K562 (cell line): ENCODE data around the gene AIRE. TPM values are rescaled to one million over a fixed set of nuclear protein-coding genes. Genes with fewer than 3 reads are reported as not detected.

Experiments used
- ATAC-seq: fragments of 200-7000 bp; cut with Tn5 transposase; 3 replicates; pipeline ENCODE4 v1.9.1; 2020; ENCODE audit warnings: moderate library complexity
- BruUV-seq: library from RNA; stranded (reverse); fragments of 400-500 nt; replicated peaks from 2 replicates; lab custom pipeline; 2021; lab: Mats Ljungman, UMichigan
- CTCF ChIA-PET: fragments of 300-600 bp; formaldehyde crosslinking; extraction: SDS; loops from one replicate; lab custom pipeline; 2021; ENCODE audit warnings: low intra/inter-chr PET ratio; lab: Yijun Ruan, JAX
- POLR2A ChIA-PET: fragments of 300-600, 350-650 bp; sonication (Branson Sonifier 250); formaldehyde crosslinking; extraction: SDS; loops from one replicate; lab custom pipeline; 2021; ENCODE audit warnings: antibody characterized with exemption, inconsistent platforms; lab: Yijun Ruan, JAX
- DNase-seq, 4 experiments: peaks; one replicate each; pipeline versions ENCODE4 v3.0.0 to v3.0.0-alpha.2; 2011 to 2018; ENCODE audit warnings: low spot score in 3 of 4, mixed read lengths in 3 of 4; ENCODE audit errors: extremely low read depth in 1 of 4
- FAIRE-seq: peaks from 2 replicates; lab custom pipeline; 2011; peaks lifted over from hg19 to GRCh38; lab: Jason Lieb, UNC
- H2AFZ ChIP-seq: 2 replicates; pipeline ENCODE4 v1.6.0; 2011; ENCODE audit warnings: low read depth, low read length, control low read depth, inconsistent platforms
- H3K27ac ChIP-seq: fragments of 200-600 bp; 3 replicates; pipeline ENCODE4 v1.8.0; 2011; ENCODE audit warnings: low read depth, mild to moderate bottlenecking, control low read depth, inconsistent platforms, low read length, moderate library complexity, mixed read lengths; ENCODE audit errors: extremely low read depth
- H3K27me3 ChIP-seq, 2 experiments: fragments of 300-600 bp in 1 of 2; 2 replicates in 1 of 2; 3 replicates in 1 of 2; pipeline versions ENCODE4 v1.6.0 to v1.8.0; 2011; ENCODE audit warnings: inconsistent platforms in 2 of 2, low read length in 2 of 2, mild to moderate bottlenecking in 1 of 2, mixed read lengths in 1 of 2, moderate library complexity in 1 of 2; ENCODE audit not compliant: control insufficient read depth in 2 of 2, insufficient read depth in 2 of 2
- H3K36me3 ChIP-seq: fragments of 300-600 bp; 3 replicates; pipeline ENCODE4 v1.8.0; 2011; ENCODE audit warnings: mild to moderate bottlenecking, low read length, inconsistent platforms; ENCODE audit not compliant: control insufficient read depth, insufficient read depth
- H3K4me1 ChIP-seq, 2 experiments: fragments of 200-600 bp in 1 of 2; replicated peaks in 1 of 2; 2 replicates in 1 of 2; 3 replicates in 1 of 2; pipeline versions ENCODE4 v1.5.1 to v1.8.0; 2011; ENCODE audit warnings: inconsistent platforms in 2 of 2, low read length in 2 of 2, mild to moderate bottlenecking in 1 of 2, mixed read lengths in 1 of 2, moderate library complexity in 1 of 2; ENCODE audit not compliant: control insufficient read depth in 2 of 2, insufficient read depth in 2 of 2
- H3K4me2 ChIP-seq: 2 replicates; pipeline ENCODE4 v1.6.1; 2011; ENCODE audit warnings: low read length, control low read depth, inconsistent platforms, mixed read lengths; ENCODE audit not compliant: insufficient read depth
- H3K4me3 ChIP-seq: fragments of 200-600 bp; sonication (generic), shearing (Covaris generic); 2 replicates; pipeline ENCODE4 v1.5.1; 2016; ENCODE audit warnings: control low read depth, inconsistent platforms
- H3K79me2 ChIP-seq: fragments of 200-600 bp; 3 replicates; pipeline ENCODE4 v1.8.0; 2011; ENCODE audit warnings: low read length, inconsistent platforms; ENCODE audit not compliant: control insufficient read depth, insufficient read depth
- H3K9ac ChIP-seq, 2 experiments: 2 replicates each; pipeline versions ENCODE4 v1.6.0 to v1.6.1; 2011; ENCODE audit warnings: low read depth in 2 of 2, low read length in 2 of 2, control low read depth in 1 of 2, inconsistent platforms in 1 of 2, mild to moderate bottlenecking in 1 of 2, mixed read lengths in 1 of 2; ENCODE audit not compliant: insufficient read depth in 1 of 2
- H3K9me1 ChIP-seq: one replicate; pipeline ENCODE4 v1.6.0; 2011; ENCODE audit warnings: inconsistent platforms, mild to moderate bottlenecking, low read length, moderate library complexity; ENCODE audit not compliant: control insufficient read depth, insufficient read depth
- H3K9me3 ChIP-seq: replicated peaks from 2 replicates; pipeline ENCODE4 v1.5.1; 2011; ENCODE audit warnings: low read depth, low read length, inconsistent platforms; ENCODE audit not compliant: control insufficient read depth, insufficient read depth
- H4K20me1 ChIP-seq: replicated peaks from 2 replicates; pipeline ENCODE4 v1.6.1; 2011; ENCODE audit warnings: low read length, inconsistent platforms, mixed read lengths; ENCODE audit not compliant: control insufficient read depth, insufficient read depth
- BCL6 ChIP-seq: fragments of 250-450 bp; sonication (Bioruptor Pico); IDR thresholded peaks from 2 replicates; pipeline ENCODE4 v1.4.0; 2020
- CHCHD3 ChIP-seq: fragments of 250-450 bp; sonication (Bioruptor Pico); IDR thresholded peaks from 2 replicates; pipeline ENCODE4 v2.1.2; 2022; ENCODE audit warnings: mild to moderate bottlenecking
- ERF ChIP-seq: fragments of 450-650 bp; formaldehyde crosslinking; IDR thresholded peaks from 2 replicates; pipeline ENCODE4 v1.4.0; 2020; ENCODE audit warnings: mild to moderate bottlenecking, mixed read lengths
- ETV6 ChIP-seq, 3 experiments: fragments of 150-350 bp in 1 of 3; sonication (generic) in 1 of 3; formaldehyde crosslinking in 1 of 3; IDR thresholded peaks; 2 replicates each; pipeline versions ENCODE4 v1.6.1 to v1.8.0; 2014 to 2022; ENCODE audit warnings: borderline replicate concordance in 2 of 3, low read depth in 2 of 3, antibody characterized with exemption in 1 of 3, low read length in 1 of 3, mild to moderate bottlenecking in 1 of 3, missing genetic modification reagents in 1 of 3
- FOXJ3 ChIP-seq: sonication (generic); formaldehyde crosslinking; IDR thresholded peaks from 2 replicates; pipeline ENCODE4 v1.4.0; 2020; ENCODE audit warnings: mild to moderate bottlenecking, missing genetic modification reagents
- HCFC1 ChIP-seq: IDR thresholded peaks from 2 replicates; pipeline ENCODE4 v1.6.1; 2012; ENCODE audit warnings: low read depth, low read length, improper control_type of control experiment
- HDAC8 ChIP-seq: fragments of 450-650 bp; IDR thresholded peaks from 2 replicates; pipeline ENCODE4 v1.6.1; 2016; ENCODE audit warnings: mild to moderate bottlenecking, missing genetic modification characterization, moderate library complexity, missing compliant biosample characterization
- PHF21A ChIP-seq: fragments of 450-650 bp; IDR thresholded peaks from 2 replicates; pipeline ENCODE4 v1.6.1; 2017; ENCODE audit warnings: low read depth, borderline replicate concordance
- PTRF ChIP-seq: fragments of 450-650 bp; IDR thresholded peaks from 2 replicates; pipeline ENCODE4 v1.6.1; 2016; ENCODE audit warnings: mild to moderate bottlenecking, missing genetic modification characterization, missing compliant biosample characterization
- SNIP1 ChIP-seq: fragments of 450-650 bp; IDR thresholded peaks from 2 replicates; pipeline ENCODE4 v1.7.1; 2017; ENCODE audit warnings: low read depth, mild to moderate bottlenecking
- SRSF1 ChIP-seq: fragments of 200-400 bp; formaldehyde crosslinking; IDR thresholded peaks from 2 replicates; pipeline ENCODE4 v1.6.1; 2017; ENCODE audit warnings: mild to moderate bottlenecking, low read depth, low read length, moderate library complexity
- ZNF133 ChIP-seq: fragments of 250-450 bp; sonication (Bioruptor Pico); IDR thresholded peaks from 2 replicates; pipeline ENCODE4 v1.4.0; 2020; ENCODE audit warnings: mild to moderate bottlenecking
- ZNF165 ChIP-seq: fragments of 250-450 bp; sonication (Bioruptor Pico); IDR thresholded peaks from 2 replicates; pipeline ENCODE4 v1.4.0; 2020; ENCODE audit warnings: borderline replicate concordance
- ZNF384 ChIP-seq: IDR thresholded peaks from 2 replicates; pipeline ENCODE4 v1.6.1; 2012; ENCODE audit warnings: low read depth, low read length, improper control_type of control experiment
- ZNF436 ChIP-seq: fragments of 250-450, 450-650 bp; sonication (Bioruptor Pico); formaldehyde crosslinking; IDR thresholded peaks from 2 replicates; pipeline ENCODE4 v1.7.0; 2020; ENCODE audit warnings: mild to moderate bottlenecking
- ZNF586 ChIP-seq: fragments of 450-650 bp; formaldehyde crosslinking; conservative IDR thresholded peaks from 2 replicates; pipeline ENCODE4 v1.4.0; 2020; ENCODE audit warnings: mild to moderate bottlenecking, moderate library complexity
- ZNF695 ChIP-seq: fragments of 450-650 bp; formaldehyde crosslinking; IDR thresholded peaks from 2 replicates; pipeline ENCODE4 v1.4.0; 2020; ENCODE audit warnings: mild to moderate bottlenecking, moderate library complexity
- ZNF77 ChIP-seq: fragments of 250-450 bp; sonication (Bioruptor Pico); IDR thresholded peaks from 2 replicates; pipeline ENCODE4 v1.5.0; 2020
- WGBS: fragments of 100-300 bp; shearing (Covaris generic); methylation state at CpG from one replicate; pipeline ENCODE4 v1.1.6; 2016; ENCODE audit warnings: low coverage, mixed read lengths; ENCODE audit not compliant: insufficient coverage; ENCODE audit errors: missing lambda C conversion rate; 5-methylcytosine and 5-hydroxymethylcytosine counted together
- in situ Hi-C: fragments of 300-500 bp; cut with MboI; formaldehyde crosslinking; loops from 4 replicates; pipeline ENCODE4 v1.15.0; 2018; ENCODE audit warnings: inconsistent platforms, mixed read lengths
- intact Hi-C: fragments of 100-400 bp; cut with micrococcal nuclease; formaldehyde crosslinking; loops from 2 replicates; pipeline ENCODE4 v1.14.2; 2022
- polyA plus RNA-seq, 8 experiments: library from polyadenylated mRNA; depleted of rRNA in 4 of 8; stranded (reverse) in 5 of 8; unstranded in 3 of 8; fragments of >200 nt; fragmentation: Nextera tagmentation in 2 of 8; fragmentation: Illumina TruSeq in 1 of 8; extraction: Ambion mirVana in 2 of 8; extraction: Trizol in 1 of 8; gene quantifications; 2 replicates each; pipeline versions ENCODE4 v1.2.1 to v1.2.3, GENCODE V29; 2011 to 2014; ENCODE audit warnings: inconsistent platforms in 1 of 8, missing spikeins in 1 of 8
- total RNA-seq, 7 experiments: library from RNA; depleted of rRNA in 6 of 7; stranded (reverse); fragments of >200 nt in 6 of 7; fragmentation: Illumina TruSeq in 2 of 7; extraction: Trizol in 2 of 7; gene quantifications; 2 replicates each; pipeline versions ENCODE4 v1.2.1 to v1.2.3, GENCODE V29; 2011 to 2021; ENCODE audit warnings: low replicate concordance in 1 of 7
- TF ChIP-seq, protein P1 (sequence below): sonication (generic); formaldehyde crosslinking; IDR thresholded peaks from 2 replicates; pipeline ENCODE4 v1.4.0; 2020; ENCODE audit warnings: mild to moderate bottlenecking, missing genetic modification reagents
- TF ChIP-seq, protein P2 (sequence below): sonication (generic); formaldehyde crosslinking; IDR thresholded peaks from 2 replicates; pipeline ENCODE4 v1.8.0; 2022; ENCODE audit warnings: mild to moderate bottlenecking, low read depth, missing genetic modification reagents

AIRE gene
- total and polyA plus RNA-seq, 9 of the 15 experiments (the other 6 are each of a cell fraction or from before 2014, with no cell fraction given), result 0.01 TPM; not detected in 8

DNA sequence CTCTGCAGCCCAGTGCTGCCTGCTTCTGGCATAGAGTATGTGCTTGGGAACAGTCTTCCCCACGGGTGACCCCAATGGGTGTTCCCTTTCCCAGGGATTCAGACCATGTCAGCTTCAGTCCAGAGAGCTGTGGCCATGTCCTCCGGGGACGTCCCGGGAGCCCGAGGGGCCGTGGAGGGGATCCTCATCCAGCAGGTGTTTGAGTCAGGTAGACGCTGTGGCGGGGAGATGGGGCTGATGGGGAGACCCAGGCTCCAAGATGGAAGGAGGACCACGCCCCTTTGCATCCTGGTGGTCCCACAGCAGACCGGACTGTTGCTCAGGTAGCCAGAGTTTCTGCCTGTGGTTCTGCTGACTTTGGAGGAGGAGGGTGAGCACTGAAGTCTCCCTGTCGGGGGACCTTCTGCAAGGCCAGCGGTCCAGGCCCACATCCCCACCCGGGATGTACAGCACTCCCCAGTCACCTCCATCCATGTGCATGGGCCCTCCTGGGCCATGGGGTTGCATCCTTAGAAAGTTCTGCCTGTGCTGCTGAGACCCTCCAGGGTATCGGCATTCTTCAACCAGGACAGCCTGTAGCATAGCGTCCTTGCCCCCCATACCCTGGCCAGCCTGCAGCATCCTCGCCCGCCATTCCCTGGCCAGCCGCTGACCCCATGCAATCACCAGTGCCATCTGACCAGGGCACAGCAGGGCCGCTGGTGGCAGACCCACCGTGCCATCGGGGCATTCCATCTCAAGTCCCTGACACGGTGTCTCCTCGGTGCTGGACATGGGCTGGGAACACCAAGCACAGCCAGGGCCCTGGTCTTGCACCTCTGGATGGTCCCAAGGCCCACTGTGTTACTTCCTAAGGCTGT lies 2.8 kb downstream of the AIRE start:
- DNase-seq, result no peak
- Histone ChIP-seq H3K27me3 (peaks cover 27 to 90% of the 10 kb centered on the region in 2 experiments; a peak in 4 of 5 replicates), H3K4me2 (no peak overlapping the region), H2AFZ (no peak overlapping the region), H3K27ac (no peak overlapping the region), H3K9me3 (no peaks in the 10 kb centered on the region), H3K36me3 (no peaks in the 10 kb centered on the region), H3K9me1 (peaks cover 3% of the 10 kb centered on the region), H3K4me3 (no peak overlapping the region), H3K79me2 (no peaks in the 10 kb centered on the region), H4K20me1 (peaks cover 24% of the 10 kb centered on the region), H3K4me1 (peaks cover 0 to 62% of the 10 kb centered on the region in 2 experiments; a peak in 2 of 5 replicates), H3K9ac (peak overlapping the region in 1 of 2 experiments; percentile 26; a peak in 1 of 4 replicates)
- in situ Hi-C loops, result loop anchor here (25.0 kb wide), 1 partner anchor 126 kb away; no protein-coding TSS in a partner anchor
- intact Hi-C loops, result no loop called here
- WGBS, result under 1% methylated on average over 23 of the region's 23 CpGs
- CTCF ChIA-PET, result no interaction called here
- ATAC-seq, result no peak
- TF ChIP-seq CHCHD3, result no peak
- no peak for TF ChIP-seq ETV6 (IDR thresholded peaks at IDR 0.05; ENCODE audit: borderline replicate concordance in 1 of 2, low read depth in 2 of 2, low read length in 1 of 2)
- no peak for TF ChIP-seq ETV6 (CRISPR knock-in tag; IDR thresholded peaks at IDR 0.05; ENCODE audit: borderline replicate concordance)
- no peak for TF ChIP-seq PTRF
- TF ChIP-seq BCL6 (CRISPR knock-in tag), result no peak
- TF ChIP-seq ZNF77 (CRISPR knock-in tag), result no peak
- TF ChIP-seq ZNF436 (CRISPR knock-in tag), result no peak
- no peak for TF ChIP-seq ZNF165 (CRISPR knock-in tag)
- no peak for TF ChIP-seq SRSF1
- TF ChIP-seq, protein P1, sequence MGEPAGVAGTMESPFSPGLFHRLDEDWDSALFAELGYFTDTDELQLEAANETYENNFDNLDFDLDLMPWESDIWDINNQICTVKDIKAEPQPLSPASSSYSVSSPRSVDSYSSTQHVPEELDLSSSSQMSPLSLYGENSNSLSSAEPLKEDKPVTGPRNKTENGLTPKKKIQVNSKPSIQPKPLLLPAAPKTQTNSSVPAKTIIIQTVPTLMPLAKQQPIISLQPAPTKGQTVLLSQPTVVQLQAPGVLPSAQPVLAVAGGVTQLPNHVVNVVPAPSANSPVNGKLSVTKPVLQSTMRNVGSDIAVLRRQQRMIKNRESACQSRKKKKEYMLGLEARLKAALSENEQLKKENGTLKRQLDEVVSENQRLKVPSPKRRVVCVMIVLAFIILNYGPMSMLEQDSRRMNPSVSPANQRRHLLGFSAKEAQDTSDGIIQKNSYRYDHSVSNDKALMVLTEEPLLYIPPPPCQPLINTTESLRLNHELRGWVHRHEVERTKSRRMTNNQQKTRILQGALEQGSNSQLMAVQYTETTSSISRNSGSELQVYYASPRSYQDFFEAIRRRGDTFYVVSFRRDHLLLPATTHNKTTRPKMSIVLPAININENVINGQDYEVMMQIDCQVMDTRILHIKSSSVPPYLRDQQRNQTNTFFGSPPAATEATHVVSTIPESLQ (CRISPR knock-in tag), result no peak
- TF ChIP-seq HCFC1, result no peak
- TF ChIP-seq PHF21A, result no peak
- TF ChIP-seq HDAC8 (tag), result no peak
- no peak for TF ChIP-seq FOXJ3 (CRISPR knock-in tag)
- no peak for TF ChIP-seq ERF (CRISPR knock-in tag)
- TF ChIP-seq SNIP1, result no peak
- no peak for TF ChIP-seq ZNF384
- TF ChIP-seq ZNF586, result no peak
- no peak for TF ChIP-seq ZNF695 (CRISPR knock-in tag)
- TF ChIP-seq, protein P2, sequence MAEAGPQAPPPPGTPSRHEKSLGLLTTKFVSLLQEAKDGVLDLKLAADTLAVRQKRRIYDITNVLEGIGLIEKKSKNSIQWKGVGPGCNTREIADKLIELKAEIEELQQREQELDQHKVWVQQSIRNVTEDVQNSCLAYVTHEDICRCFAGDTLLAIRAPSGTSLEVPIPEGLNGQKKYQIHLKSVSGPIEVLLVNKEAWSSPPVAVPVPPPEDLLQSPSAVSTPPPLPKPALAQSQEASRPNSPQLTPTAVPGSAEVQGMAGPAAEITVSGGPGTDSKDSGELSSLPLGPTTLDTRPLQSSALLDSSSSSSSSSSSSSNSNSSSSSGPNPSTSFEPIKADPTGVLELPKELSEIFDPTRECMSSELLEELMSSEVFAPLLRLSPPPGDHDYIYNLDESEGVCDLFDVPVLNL, result no peak
- no peak for TF ChIP-seq ZNF133 (CRISPR knock-in tag)
- FAIRE-seq, result no peak
- POLR2A ChIA-PET, result interaction anchor here (0.6 kb wide), 1 partner anchor 12 kb away, joined by 3 read pairs; no protein-coding TSS in a partner anchor
- no TSS peak for BruUV-seq
